Fibroblast of the aortic adventitia (primary cell): ENCODE measurements around the gene KIF21B. TPM values are rescaled to one million over a fixed set of nuclear protein-coding genes. Genes with fewer than 3 reads are reported as not detected.

Source experiments
- DNase-seq: peaks from one replicate; pipeline ENCODE4 v3.0.0-alpha.2; 2010; ENCODE audit warnings: low read depth
- H3K4me3 ChIP-seq: 2 replicates; pipeline ENCODE4 v1.5.1; 2011; ENCODE audit warnings: low read depth, mild to moderate bottlenecking, control low read depth, low read length, moderate library complexity
- CTCF ChIP-seq: IDR thresholded peaks from 2 replicates; pipeline ENCODE4 v1.5.1; 2011; ENCODE audit warnings: mild to moderate bottlenecking, low read length, control low read depth, inconsistent platforms; ENCODE audit not compliant: insufficient read depth
- total RNA-seq: library from RNA; depleted of rRNA; stranded (reverse); fragments of >200 nt; gene quantifications from 2 replicates; pipeline ENCODE4 v1.2.3, GENCODE V29; 2012; ENCODE audit warnings: low replicate concordance

Gene KIF21B
- total RNA-seq = under 0.01 TPM in 1 of 2 replicates, not detected in the other

GRCh38 chr1:201023517-201023902, at the start of gene KIF21B:
TSS of gene KIF21B (minus strand) at chr1:201023714. CDS start at chr1:201023383, 331 bp downstream.
- TF ChIP-seq CTCF = no peak
- H3K4me3 ChIP-seq = peak within 1 kb of the TSS; percentile 46
- DNase-seq = peak; percentile 6

- DNase-seq = no peak
- no peak overlapping the region for H3K4me3 ChIP-seq
- TF ChIP-seq CTCF = no peak
Observed at GRCh38 chr1:201072922-201073321, 49.4 kb upstream of the KIF21B start.

GRCh38 chr1:201072149-201072548, 48.6 kb upstream of the KIF21B start:
- DNase-seq = no peak
- no peak overlapping the region for H3K4me3 ChIP-seq
- no peak for TF ChIP-seq CTCF

GRCh38 chr1:201069636-201070035, 46.1 kb upstream of the KIF21B start:
- TF ChIP-seq CTCF = no peak
- DNase-seq = no peak
- H3K4me3 ChIP-seq = no peak overlapping the region

GRCh38 chr1:201068976-201069375, 45.5 kb upstream of the KIF21B start:
- no peak overlapping the region for H3K4me3 ChIP-seq
- no peak for TF ChIP-seq CTCF
- DNase-seq = no peak

- H3K4me3 ChIP-seq = no peak overlapping the region
- DNase-seq = no peak
- TF ChIP-seq CTCF = no peak
Observed at GRCh38 chr1:201066986-201067385, 43.5 kb upstream of the KIF21B start.

GRCh38 chr1:201065686-201066085, 42.2 kb upstream of the KIF21B start:
- H3K4me3 ChIP-seq = no peak overlapping the region
- DNase-seq = no peak
- no peak for TF ChIP-seq CTCF
